ENCODE results near the gene NEK10. TPM values are rescaled to one million over a fixed set of nuclear protein-coding genes. Genes with fewer than 3 reads are reported as not detected.

NEK10 gene
- total and polyA plus RNA-seq, 9 of the 15 experiments (the other 6 are each of a cell fraction or from before 2014, with no cell fraction given) = 0.07 TPM; not detected in 8

- Histone ChIP-seq H3K27ac (ENCODE audit: extremely low read depth, low read depth, low read length) (no peak overlapping the region), H3K9me3 (replicated peaks; ENCODE audit: control insufficient read depth, insufficient read depth, low read depth, low read length) (no peaks in the 10 kb centered on the region), H3K4me3 (no peak overlapping the region), H3K9me1 (ENCODE audit: control insufficient read depth, insufficient read depth, low read length) (no peaks in the 10 kb centered on the region), H3K36me3 (ENCODE audit: control insufficient read depth, insufficient read depth, low read length) (no peaks in the 10 kb centered on the region), H3K79me2 (ENCODE audit: control insufficient read depth, insufficient read depth, low read length) (no peaks in the 10 kb centered on the region), H3K4me1 (replicated peaks in 1 of 2; ENCODE audit: control insufficient read depth in 2 of 2, insufficient read depth in 2 of 2, low read length in 2 of 2) (no peaks in the 10 kb centered on the region), H4K20me1 (replicated peaks; ENCODE audit: control insufficient read depth, insufficient read depth, low read length) (no peaks in the 10 kb centered on the region), H3K9ac (ENCODE audit: insufficient read depth in 1 of 2, low read depth in 2 of 2, low read length in 2 of 2) (no peak overlapping the region), H3K4me2 (ENCODE audit: insufficient read depth, low read length) (no peak overlapping the region), H2AFZ (ENCODE audit: low read depth, low read length) (no peak overlapping the region), H3K27me3 (ENCODE audit: control insufficient read depth in 2 of 2, insufficient read depth in 2 of 2, low read length in 2 of 2) (no peaks in the 10 kb centered on the region)
- 3% methylated on average over 2 of the region's 2 CpGs for WGBS (ENCODE audit: insufficient coverage, low coverage, missing lambda C conversion rate)
- ATAC-seq (no peak), DNase-seq (ENCODE audit: extremely low read depth in 1 of 4, low spot score in 3 of 4) (no peak), FAIRE-seq (no peak)
- BruUV-seq (replicated peaks) = no TSS peak
- TF ChIP-seq NKRF (IDR thresholded peaks at IDR 0.05; ENCODE audit: borderline replicate concordance) = no peak
- ChIA-PET POLR2A (no interaction called here), CTCF (ENCODE audit: low intra/inter-chr PET ratio) (no interaction called here)
- in situ Hi-C loops (cut with MboI) (no loop called here), intact Hi-C loops (cut with micrococcal nuclease) (loop anchor here (10.0 kb wide), 2 partner anchors 350 to 1010 kb away; no protein-coding TSS in a partner anchor)
These were observed 54.2 kb downstream of the NEK10 start for GRCh38 chr3:27315003-27315402.

GRCh38 chr3:27312044-27312668 lies 57.0 kb downstream of the NEK10 start:
- ATAC-seq (peak; percentile 74), DNase-seq (ENCODE audit: extremely low read depth in 1 of 4, low spot score in 3 of 4) (peak; percentile 25 to 53 (median 48)), FAIRE-seq (peak; percentile 81)
- no peaks in the 10 kb centered on the region for H3K4me1 ChIP-seq (replicated peaks in 1 of 2; ENCODE audit: control insufficient read depth in 2 of 2, insufficient read depth in 2 of 2, low read length in 2 of 2)
- intact Hi-C loops (cut with micrococcal nuclease) = loop anchor here (2.0 to 10.0 kb wide), 3 partner anchors 155 to 1013 kb away; no protein-coding TSS in a partner anchor
- ChIA-PET CTCF (ENCODE audit: low intra/inter-chr PET ratio) (interaction anchor here (1.0 to 1.3 kb wide), 2 partner anchors 369 to 1016 kb away, joined by 5 to 6 read pairs; no protein-coding TSS in a partner anchor), POLR2A (no interaction called here)
- no peak overlapping the region for H3K27ac ChIP-seq (ENCODE audit: extremely low read depth, low read depth, low read length)
- WGBS (ENCODE audit: insufficient coverage, low coverage, missing lambda C conversion rate) = 3% methylated on average over 5 of the region's 5 CpGs
- H4K20me1 ChIP-seq (replicated peaks; ENCODE audit: control insufficient read depth, insufficient read depth, low read length) = no peaks in the 10 kb centered on the region
- H3K4me3 ChIP-seq = no peak overlapping the region
- no peak overlapping the region for H3K9ac ChIP-seq (ENCODE audit: insufficient read depth in 1 of 2, low read depth in 2 of 2, low read length in 2 of 2)
- H2AFZ ChIP-seq (ENCODE audit: low read depth, low read length) = no peak overlapping the region
- no TSS peak for BruUV-seq (replicated peaks)
- H3K9me3 ChIP-seq (replicated peaks; ENCODE audit: control insufficient read depth, insufficient read depth, low read depth, low read length) = no peaks in the 10 kb centered on the region
- H3K4me2 ChIP-seq (ENCODE audit: insufficient read depth, low read length) = no peak overlapping the region
- in situ Hi-C loops (cut with MboI) = no loop called here
- no peaks in the 10 kb centered on the region for H3K9me1 ChIP-seq (ENCODE audit: control insufficient read depth, insufficient read depth, low read length)
- no peaks in the 10 kb centered on the region for H3K79me2 ChIP-seq (ENCODE audit: control insufficient read depth, insufficient read depth, low read length)
- H3K27me3 ChIP-seq (ENCODE audit: control insufficient read depth in 2 of 2, insufficient read depth in 2 of 2, low read length in 2 of 2) = no peaks in the 10 kb centered on the region
- no peaks in the 10 kb centered on the region for H3K36me3 ChIP-seq (ENCODE audit: control insufficient read depth, insufficient read depth, low read length)
- TF ChIP-seq MXI1 (IDR thresholded peaks at IDR 0.05; ENCODE audit: low read depth, low read length) (no peak), SMC3 (conservative IDR thresholded peaks at IDR 0.05; ENCODE audit: insufficient read depth, low read depth, low read length) (0 out of 2 replicates have a peak, but pooled peaks have one; percentile 22), RAD21 (CRISPR knock-in tag; conservative IDR thresholded peaks at IDR 0.05 in 1 of 2, IDR thresholded peaks at IDR 0.05 in 1 of 2) (peak; percentile 57 to 68), SAP30 (IDR thresholded peaks at IDR 0.05; ENCODE audit: borderline replicate concordance, insufficient read depth, low read depth, low read length, poor library complexity, severe bottlenecking) (no peak)
